OCI-LY3 (cell line): Measurements from ENCODE around the gene KIF3A.

Experiments used
- CTCF ChIP-seq: fragments of 200-600, 300-600 bp; sonication (generic); IDR thresholded peaks from 2 replicates; pipeline ENCODE4 v1.5.1; 2014; ENCODE audit warnings: antibody characterized with exemption, low read length, low read depth
- EZH2phosphoT487 ChIP-seq: fragments of 200-600 bp; shearing (Covaris generic); IDR thresholded peaks from 2 replicates; pipeline ENCODE4 v1.6.1; 2018; ENCODE audit warnings: antibody characterized with exemption, mixed run types, low read depth

- TF ChIP-seq CTCF (no peak), EZH2phosphoT487 (no peak)
These were observed 43.7 kb upstream of the KIF3A start for GRCh38 chr5:132781029-132781428.
